ENCODE measurements around the gene ICAM5. TPM values are rescaled to one million over a fixed set of nuclear protein-coding genes. Genes with fewer than 3 reads are reported as not detected.
A peak's percentile ranks its signal among the peaks of the same experiment; 100 is the strongest.

Gene ICAM5
- total and polyA plus RNA-seq, 5 donors from 2014 or later: 0.20 TPM; not detected in 4

- peaks cover 84% of the 10 kb centered on the region for H3K27me3 Mint-ChIP-seq
- peaks cover 0 to 4% (median 0%) of the 10 kb centered on the region in 7 donors for H3K9me3 Mint-ChIP-seq
- H3K4me1 Mint-ChIP-seq: peaks cover 0 to 78% (median 27%) of the 10 kb centered on the region in 4 donors
- H3K4me3 Mint-ChIP-seq: peak overlapping the region; percentile 82 to 90 (median 86)
- no peak for ATAC-seq (ENCODE audit: low read depth in 2 of 2)
- H3K36me3 Mint-ChIP-seq: no peaks in the 10 kb centered on the region
- H3K9me3 ChIP-seq (ENCODE audit: control insufficient read depth in 2 of 2, low read length in 2 of 2): no peaks in the 10 kb centered on the region
- DNase-seq: peak in 1 of 3 donors; percentile 39
- no peaks in the 10 kb centered on the region for H3K36me3 ChIP-seq (ENCODE audit: control insufficient read depth, insufficient read depth, low read length)
- H3K4me1 ChIP-seq (ENCODE audit: control insufficient read depth, insufficient read depth, low read length, poor library complexity, severe bottlenecking): peaks cover 94% of the 10 kb centered on the region
- peak overlapping the region; percentile 32 for H3K4me3 ChIP-seq (ENCODE audit: low read depth, low read length)
- H3K27ac Mint-ChIP-seq: no peak overlapping the region
- H3K27ac ChIP-seq (ENCODE audit: insufficient read depth, low read length, poor library complexity, severe bottlenecking): no peak overlapping the region
- H3K27me3 ChIP-seq (ENCODE audit: control insufficient read depth, insufficient read depth, low read length): peaks cover 8% of the 10 kb centered on the region
These were observed 1.9 kb downstream of the ICAM5 start for GRCh38 chr19:10291554-10292205.

GRCh38 chr19:10292206-10292788 is 2.5 kb downstream of the ICAM5 start:
- ATAC-seq (ENCODE audit: low read depth in 2 of 2) (peak; percentile 38 to 40), DNase-seq (peak; percentile 57 to 64 (median 60))
- H3K9me3 Mint-ChIP-seq: peaks cover 0 to 4% (median 0%) of the 10 kb centered on the region in 7 donors
- no peaks in the 10 kb centered on the region for H3K9me3 ChIP-seq (ENCODE audit: control insufficient read depth in 2 of 2, low read length in 2 of 2)
- peaks cover 82% of the 10 kb centered on the region for H3K27me3 Mint-ChIP-seq
- peaks cover 8% of the 10 kb centered on the region for H3K27me3 ChIP-seq (ENCODE audit: control insufficient read depth, insufficient read depth, low read length)
- peak overlapping the region; percentile 32 for H3K4me3 ChIP-seq (ENCODE audit: low read depth, low read length)
- H3K36me3 Mint-ChIP-seq: no peaks in the 10 kb centered on the region
- H3K4me3 Mint-ChIP-seq: peak overlapping the region; percentile 82 to 90 (median 86)
- H3K27ac ChIP-seq (ENCODE audit: insufficient read depth, low read length, poor library complexity, severe bottlenecking): no peak overlapping the region
- no peaks in the 10 kb centered on the region for H3K36me3 ChIP-seq (ENCODE audit: control insufficient read depth, insufficient read depth, low read length)
- peaks cover 0 to 73% (median 27%) of the 10 kb centered on the region in 4 donors for H3K4me1 Mint-ChIP-seq
- H3K4me1 ChIP-seq (ENCODE audit: control insufficient read depth, insufficient read depth, low read length, poor library complexity, severe bottlenecking): peaks cover 88% of the 10 kb centered on the region
- no peak overlapping the region for H3K27ac Mint-ChIP-seq

GRCh38 chr19:10292789-10293636 is 3.3 kb downstream of the ICAM5 start:
- DNase-seq (no peak), ATAC-seq (ENCODE audit: low read depth in 2 of 2) (no peak)
- Histone ChIP-seq H3K27me3 (ENCODE audit: control insufficient read depth, insufficient read depth, low read length) (peaks cover 5% of the 10 kb centered on the region), H3K27ac (ENCODE audit: insufficient read depth, low read length, poor library complexity, severe bottlenecking) (no peak overlapping the region), H3K4me3 (ENCODE audit: low read depth, low read length) (no peak overlapping the region), H3K4me1 (ENCODE audit: control insufficient read depth, insufficient read depth, low read length, poor library complexity, severe bottlenecking) (peaks cover 81% of the 10 kb centered on the region), H3K36me3 (ENCODE audit: control insufficient read depth, insufficient read depth, low read length) (no peaks in the 10 kb centered on the region), H3K9me3 (ENCODE audit: control insufficient read depth in 2 of 2, low read length in 2 of 2) (no peaks in the 10 kb centered on the region)
- peaks cover 0 to 66% (median 23%) of the 10 kb centered on the region in 4 donors for H3K4me1 Mint-ChIP-seq
- H3K36me3 Mint-ChIP-seq: no peaks in the 10 kb centered on the region
- H3K4me3 Mint-ChIP-seq: peak overlapping the region; percentile 82 to 90 (median 86)
- peaks cover 0 to 4% (median 0%) of the 10 kb centered on the region in 7 donors for H3K9me3 Mint-ChIP-seq
- peaks cover 75% of the 10 kb centered on the region for H3K27me3 Mint-ChIP-seq
- H3K27ac Mint-ChIP-seq: peak overlapping the region in 2 of 3 donors; percentile 49 to 58

- Histone ChIP-seq H3K9me3 (ENCODE audit: control insufficient read depth in 2 of 2, low read length in 2 of 2) (no peaks in the 10 kb centered on the region), H3K27me3 (ENCODE audit: control insufficient read depth, insufficient read depth, low read length) (no peaks in the 10 kb centered on the region), H3K36me3 (ENCODE audit: control insufficient read depth, insufficient read depth, low read length) (no peaks in the 10 kb centered on the region), H3K4me1 (ENCODE audit: control insufficient read depth, insufficient read depth, low read length, poor library complexity, severe bottlenecking) (peaks cover 73% of the 10 kb centered on the region), H3K4me3 (ENCODE audit: low read depth, low read length) (no peak overlapping the region), H3K27ac (ENCODE audit: insufficient read depth, low read length, poor library complexity, severe bottlenecking) (no peak overlapping the region)
- no peaks in the 10 kb centered on the region for H3K36me3 Mint-ChIP-seq
- H3K27me3 Mint-ChIP-seq: peaks cover 68% of the 10 kb centered on the region
- H3K9me3 Mint-ChIP-seq: peaks cover 0 to 4% (median 0%) of the 10 kb centered on the region in 7 donors
- ATAC-seq (ENCODE audit: low read depth in 2 of 2): no peak
- no peak for DNase-seq
- peaks cover 0 to 61% (median 20%) of the 10 kb centered on the region in 4 donors for H3K4me1 Mint-ChIP-seq
- H3K27ac Mint-ChIP-seq: no peak overlapping the region
- H3K4me3 Mint-ChIP-seq: peak overlapping the region; percentile 4 to 87 (median 79)
These were observed 4.0 kb downstream of the ICAM5 start for GRCh38 chr19:10293637-10294367.

GRCh38 chr19:10294368-10294697 is 4.6 kb downstream of the ICAM5 start:
- no peak overlapping the region for H3K27ac ChIP-seq (ENCODE audit: insufficient read depth, low read length, poor library complexity, severe bottlenecking)
- no peaks in the 10 kb centered on the region for H3K9me3 ChIP-seq (ENCODE audit: control insufficient read depth in 2 of 2, low read length in 2 of 2)
- no peak overlapping the region for H3K4me3 ChIP-seq (ENCODE audit: low read depth, low read length)
- H3K4me1 ChIP-seq (ENCODE audit: control insufficient read depth, insufficient read depth, low read length, poor library complexity, severe bottlenecking): peaks cover 68% of the 10 kb centered on the region
- H3K4me3 Mint-ChIP-seq: peak overlapping the region in 2 of 4 donors; percentile 4 to 76
- H3K9me3 Mint-ChIP-seq: peaks cover 0 to 4% (median 0%) of the 10 kb centered on the region in 7 donors
- DNase-seq (no peak), ATAC-seq (ENCODE audit: low read depth in 2 of 2) (no peak)
- no peaks in the 10 kb centered on the region for H3K36me3 ChIP-seq (ENCODE audit: control insufficient read depth, insufficient read depth, low read length)
- H3K27ac Mint-ChIP-seq: no peak overlapping the region
- H3K27me3 ChIP-seq (ENCODE audit: control insufficient read depth, insufficient read depth, low read length): no peaks in the 10 kb centered on the region
- peaks cover 0 to 55% (median 18%) of the 10 kb centered on the region in 4 donors for H3K4me1 Mint-ChIP-seq
- peaks cover 63% of the 10 kb centered on the region for H3K27me3 Mint-ChIP-seq
- no peaks in the 10 kb centered on the region for H3K36me3 Mint-ChIP-seq

- no peaks in the 10 kb centered on the region for H3K36me3 ChIP-seq (ENCODE audit: control insufficient read depth, insufficient read depth, low read length)
- peak overlapping the region in 2 of 3 donors; percentile 42 to 80 for H3K27ac Mint-ChIP-seq
- no peak overlapping the region for H3K27ac ChIP-seq (ENCODE audit: insufficient read depth, low read length, poor library complexity, severe bottlenecking)
- H3K9me3 Mint-ChIP-seq: peaks cover 0 to 4% (median 0%) of the 10 kb centered on the region in 7 donors
- no peaks in the 10 kb centered on the region for H3K27me3 ChIP-seq (ENCODE audit: control insufficient read depth, insufficient read depth, low read length)
- no peaks in the 10 kb centered on the region for H3K9me3 ChIP-seq (ENCODE audit: control insufficient read depth in 2 of 2, low read length in 2 of 2)
- peak overlapping the region; percentile 68 for H3K4me3 ChIP-seq (ENCODE audit: low read depth, low read length)
- peak overlapping the region; percentile 76 to 94 (median 88) for H3K4me3 Mint-ChIP-seq
- no peaks in the 10 kb centered on the region for H3K36me3 Mint-ChIP-seq
- peaks cover 57% of the 10 kb centered on the region for H3K4me1 ChIP-seq (ENCODE audit: control insufficient read depth, insufficient read depth, low read length, poor library complexity, severe bottlenecking)
- peaks cover 0 to 48% (median 14%) of the 10 kb centered on the region in 4 donors for H3K4me1 Mint-ChIP-seq
- DNase-seq (peak; percentile 68 to 84 (median 72)), ATAC-seq (ENCODE audit: low read depth in 2 of 2) (peak; percentile 76 to 78)
- peaks cover 64% of the 10 kb centered on the region for H3K27me3 Mint-ChIP-seq
These were observed 5.6 kb downstream of the ICAM5 start for GRCh38 chr19:10295305-10295846.

Data from CD4-positive, CD25-positive, alpha-beta regulatory T cell (primary cell).